CD4-positive, alpha-beta T cell (primary cell): ENCODE results near the gene PLET1. TPM values are rescaled to one million over a fixed set of nuclear protein-coding genes. Genes with fewer than 3 reads are reported as not detected.

Experiments used
- ATAC-seq: fragments of 200-7000 bp; cut with Tn5 transposase; one replicate; pipeline ENCODE4 v1.10.0; 2022; ENCODE audit warnings: mild to moderate bottlenecking; ENCODE audit not compliant: poor library complexity
- CTCF ChIA-PET: fragments of 350-600 bp; sonication (Branson Sonifier 250); formaldehyde crosslinking; loops from one replicate; lab custom pipeline; 2021; ENCODE audit warnings: antibody characterized with exemption, inconsistent platforms; lab: Charles Lee
- POLR2A ChIA-PET: fragments of 350-600 bp; sonication (Branson Sonifier 250); formaldehyde crosslinking; loops from one replicate; lab custom pipeline; 2021; ENCODE audit warnings: antibody characterized with exemption, inconsistent platforms; lab: Charles Lee
- DNase-seq, 14 experiments: peaks; one replicate each; pipeline ENCODE4 v3.0.0-alpha.2; 2013 to 2020; ENCODE audit warnings: mixed read lengths in 2 of 14
- H3K27ac ChIP-seq, 2 donors: one replicate each; pipeline versions ENCODE4 v1.5.1 to v1.7.0; 2013; ENCODE audit warnings: low read length in 2 of 2, low read depth in 1 of 2, mild to moderate bottlenecking in 1 of 2
- H3K27me3 ChIP-seq, 2 experiments: 1 replicate in 1 of 2; 2 replicates in 1 of 2; pipeline versions ENCODE4 v1.6.1 to v1.7.0; 2013; ENCODE audit warnings: low read length in 2 of 2, control low read depth in 1 of 2, mild to moderate bottlenecking in 1 of 2, moderate library complexity in 1 of 2; ENCODE audit not compliant: insufficient read depth in 2 of 2, control insufficient read depth in 1 of 2
- H3K36me3 ChIP-seq: one replicate; pipeline ENCODE4 v1.6.1; 2013; ENCODE audit warnings: low read length, control low read depth; ENCODE audit not compliant: insufficient read depth
- H3K4me1 ChIP-seq: one replicate; pipeline ENCODE4 v1.6.1; 2013; ENCODE audit warnings: low read length, control low read depth; ENCODE audit not compliant: insufficient read depth
- H3K4me3 ChIP-seq: one replicate; pipeline ENCODE4 v1.5.1; 2013; ENCODE audit warnings: mild to moderate bottlenecking, low read length, moderate library complexity
- H3K9me3 ChIP-seq, 2 experiments: 1 replicate in 1 of 2; 2 replicates in 1 of 2; pipeline versions ENCODE4 v1.6.1 to v1.7.0; 2013; ENCODE audit warnings: low read length in 2 of 2, mild to moderate bottlenecking in 2 of 2, control low read depth in 1 of 2, moderate library complexity in 1 of 2; ENCODE audit not compliant: control insufficient read depth in 1 of 2, insufficient read depth in 1 of 2
- H3K27ac Mint-ChIP-seq: one replicate; pipeline ENCODE4 v1.8.0; 2020; ENCODE audit warnings: mixed read lengths
- H3K27me3 Mint-ChIP-seq: one replicate; pipeline ENCODE4 v1.8.0; 2021; ENCODE audit warnings: mixed read lengths
- H3K36me3 Mint-ChIP-seq: one replicate; pipeline ENCODE4 v1.8.0; 2021; ENCODE audit warnings: low read depth, mixed read lengths
- H3K4me1 Mint-ChIP-seq: one replicate; pipeline ENCODE4 v1.8.0; 2021; ENCODE audit warnings: low read depth, mixed read lengths
- H3K4me3 Mint-ChIP-seq: one replicate; pipeline ENCODE4 v1.8.0; 2020; ENCODE audit warnings: mild to moderate bottlenecking, mixed read lengths
- H3K9me3 Mint-ChIP-seq: one replicate; pipeline ENCODE4 v1.8.0; 2020; ENCODE audit warnings: mixed read lengths
- CTCF ChIP-seq: fragments of 200-600 bp; IDR thresholded peaks from one replicate; pipeline ENCODE4 v1.8.0; 2022; ENCODE audit warnings: antibody characterized with exemption, mild to moderate bottlenecking
- intact Hi-C, 2 experiments: fragments of 100-400 bp; cut with DNase I in 1 of 2; cut with micrococcal nuclease in 1 of 2; formaldehyde crosslinking; loops; one replicate each; pipeline versions ENCODE4 v1.15.1 to v1.9.0; 2023 to 2025; cut with DNase I, micrococcal nuclease
- total RNA-seq, 174 experiments: library from RNA in 2 of 174; stranded (reverse) in 2 of 174; gene quantifications; one replicate each; pipeline ENCODE4 v1.2.3 and lab custom pipeline; 2021 to 2026

The PLET1 gene
- total RNA-seq, 2 experiments from 2014 or later = not detected

GRCh38 chr11:112274007-112274783 lies 13.5 kb upstream of the PLET1 start:
- intact Hi-C loops = no loop called here
- TF ChIP-seq CTCF = no peak
- DNase-seq (no peak), ATAC-seq (no peak)
- CTCF ChIA-PET = no interaction called here
- H3K4me1 Mint-ChIP-seq = no peaks in the 10 kb centered on the region
- no peaks in the 10 kb centered on the region for H3K9me3 Mint-ChIP-seq
- no peak overlapping the region for H3K4me3 Mint-ChIP-seq
- no peak overlapping the region for H3K27ac Mint-ChIP-seq
- no peaks in the 10 kb centered on the region for H3K4me1 ChIP-seq
- H3K27me3 ChIP-seq = no peaks in the 10 kb centered on the region
- H3K27me3 Mint-ChIP-seq = no peaks in the 10 kb centered on the region
- no peaks in the 10 kb centered on the region for H3K9me3 ChIP-seq
- no peaks in the 10 kb centered on the region for H3K36me3 ChIP-seq
- no peak overlapping the region for H3K4me3 ChIP-seq
- H3K36me3 Mint-ChIP-seq = no peaks in the 10 kb centered on the region
- POLR2A ChIA-PET = no interaction called here
- H3K27ac ChIP-seq = no peak overlapping the region

GRCh38 chr11:112273066-112273465 lies 12.4 kb upstream of the PLET1 start:
- H3K9me3 ChIP-seq = no peaks in the 10 kb centered on the region
- no peaks in the 10 kb centered on the region for H3K27me3 ChIP-seq
- H3K36me3 Mint-ChIP-seq = no peaks in the 10 kb centered on the region
- no peaks in the 10 kb centered on the region for H3K27me3 Mint-ChIP-seq
- CTCF ChIA-PET = no interaction called here
- POLR2A ChIA-PET = no interaction called here
- no peak for TF ChIP-seq CTCF
- H3K9me3 Mint-ChIP-seq = no peaks in the 10 kb centered on the region
- no peak overlapping the region for H3K4me3 ChIP-seq
- DNase-seq (no peak), ATAC-seq (no peak)
- intact Hi-C loops = no loop called here
- no peak overlapping the region for H3K27ac Mint-ChIP-seq
- H3K36me3 ChIP-seq = no peaks in the 10 kb centered on the region
- H3K27ac ChIP-seq = no peak overlapping the region
- no peaks in the 10 kb centered on the region for H3K4me1 ChIP-seq
- H3K4me3 Mint-ChIP-seq = no peak overlapping the region
- H3K4me1 Mint-ChIP-seq = no peaks in the 10 kb centered on the region

- Mint-ChIP-seq H3K27ac (no peak overlapping the region), H3K36me3 (no peaks in the 10 kb centered on the region), H3K27me3 (no peaks in the 10 kb centered on the region), H3K4me3 (no peak overlapping the region), H3K4me1 (no peaks in the 10 kb centered on the region), H3K9me3 (no peaks in the 10 kb centered on the region)
- Histone ChIP-seq H3K27me3 (no peaks in the 10 kb centered on the region), H3K4me1 (no peaks in the 10 kb centered on the region), H3K4me3 (no peak overlapping the region), H3K27ac (no peak overlapping the region), H3K9me3 (no peaks in the 10 kb centered on the region), H3K36me3 (no peaks in the 10 kb centered on the region)
- TF ChIP-seq CTCF = no peak
- intact Hi-C loops = no loop called here
- DNase-seq = no peak
- POLR2A ChIA-PET = no interaction called here
- ATAC-seq = no peak
- CTCF ChIA-PET = interaction anchor here (1.6 kb wide), 1 partner anchor 9 kb away, joined by 6 read pairs; no protein-coding TSS in a partner anchor
Measured at GRCh38 chr11:112271242-112271641, 10.6 kb upstream of the PLET1 start.
